ENCODE results near the gene TSPYL1.

DNA sequence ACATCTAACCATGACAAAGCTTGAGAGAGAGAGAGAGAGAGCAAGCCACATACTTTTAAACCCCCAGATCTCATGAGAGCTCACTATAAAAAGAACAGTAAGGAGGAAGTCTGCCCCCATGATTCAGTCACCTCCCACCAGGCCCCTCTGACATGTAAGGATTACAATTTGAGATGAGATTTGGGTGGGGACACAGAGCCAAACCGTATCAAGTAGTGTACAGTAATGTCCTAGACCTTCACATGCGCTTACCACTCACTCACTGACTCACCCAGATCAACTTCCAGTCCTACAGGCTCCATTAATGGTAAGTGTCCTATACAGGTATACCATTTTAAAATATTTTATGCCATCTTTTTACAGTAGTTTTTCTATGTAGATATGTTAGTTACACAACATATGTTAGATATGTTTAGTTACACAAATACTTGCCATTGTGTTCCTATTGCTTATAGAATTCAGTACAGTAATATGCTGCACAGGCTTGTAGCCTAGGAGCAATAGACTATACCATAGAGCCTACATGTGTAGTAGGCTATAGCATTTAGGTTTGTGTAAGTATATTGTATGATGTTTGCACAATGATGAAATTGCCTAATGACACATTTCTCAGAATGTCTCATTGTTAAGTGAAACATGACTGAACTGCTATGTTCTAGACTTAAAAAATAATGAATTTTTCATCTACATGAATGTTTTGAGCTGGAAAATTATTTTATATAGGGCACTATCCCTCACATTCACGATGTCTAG is 11.7 kb downstream of the TSPYL1 start:
- TF ChIP-seq, protein P1, sequence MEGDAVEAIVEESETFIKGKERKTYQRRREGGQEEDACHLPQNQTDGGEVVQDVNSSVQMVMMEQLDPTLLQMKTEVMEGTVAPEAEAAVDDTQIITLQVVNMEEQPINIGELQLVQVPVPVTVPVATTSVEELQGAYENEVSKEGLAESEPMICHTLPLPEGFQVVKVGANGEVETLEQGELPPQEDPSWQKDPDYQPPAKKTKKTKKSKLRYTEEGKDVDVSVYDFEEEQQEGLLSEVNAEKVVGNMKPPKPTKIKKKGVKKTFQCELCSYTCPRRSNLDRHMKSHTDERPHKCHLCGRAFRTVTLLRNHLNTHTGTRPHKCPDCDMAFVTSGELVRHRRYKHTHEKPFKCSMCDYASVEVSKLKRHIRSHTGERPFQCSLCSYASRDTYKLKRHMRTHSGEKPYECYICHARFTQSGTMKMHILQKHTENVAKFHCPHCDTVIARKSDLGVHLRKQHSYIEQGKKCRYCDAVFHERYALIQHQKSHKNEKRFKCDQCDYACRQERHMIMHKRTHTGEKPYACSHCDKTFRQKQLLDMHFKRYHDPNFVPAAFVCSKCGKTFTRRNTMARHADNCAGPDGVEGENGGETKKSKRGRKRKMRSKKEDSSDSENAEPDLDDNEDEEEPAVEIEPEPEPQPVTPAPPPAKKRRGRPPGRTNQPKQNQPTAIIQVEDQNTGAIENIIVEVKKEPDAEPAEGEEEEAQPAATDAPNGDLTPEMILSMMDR (IDR thresholded peaks at IDR 0.05) = no peak
- TF ChIP-seq SP1 (CRISPR knock-in tag; conservative IDR thresholded peaks at IDR 0.05) (no peak), MXD4 (CRISPR knock-in tag; IDR thresholded peaks at IDR 0.05; ENCODE audit: borderline replicate concordance) (no peak)
- TF ChIP-seq, protein P2, sequence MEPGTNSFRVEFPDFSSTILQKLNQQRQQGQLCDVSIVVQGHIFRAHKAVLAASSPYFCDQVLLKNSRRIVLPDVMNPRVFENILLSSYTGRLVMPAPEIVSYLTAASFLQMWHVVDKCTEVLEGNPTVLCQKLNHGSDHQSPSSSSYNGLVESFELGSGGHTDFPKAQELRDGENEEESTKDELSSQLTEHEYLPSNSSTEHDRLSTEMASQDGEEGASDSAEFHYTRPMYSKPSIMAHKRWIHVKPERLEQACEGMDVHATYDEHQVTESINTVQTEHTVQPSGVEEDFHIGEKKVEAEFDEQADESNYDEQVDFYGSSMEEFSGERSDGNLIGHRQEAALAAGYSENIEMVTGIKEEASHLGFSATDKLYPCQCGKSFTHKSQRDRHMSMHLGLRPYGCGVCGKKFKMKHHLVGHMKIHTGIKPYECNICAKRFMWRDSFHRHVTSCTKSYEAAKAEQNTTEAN (CRISPR knock-in tag; IDR thresholded peaks at IDR 0.05) = no peak
- TF ChIP-seq, protein P3, sequence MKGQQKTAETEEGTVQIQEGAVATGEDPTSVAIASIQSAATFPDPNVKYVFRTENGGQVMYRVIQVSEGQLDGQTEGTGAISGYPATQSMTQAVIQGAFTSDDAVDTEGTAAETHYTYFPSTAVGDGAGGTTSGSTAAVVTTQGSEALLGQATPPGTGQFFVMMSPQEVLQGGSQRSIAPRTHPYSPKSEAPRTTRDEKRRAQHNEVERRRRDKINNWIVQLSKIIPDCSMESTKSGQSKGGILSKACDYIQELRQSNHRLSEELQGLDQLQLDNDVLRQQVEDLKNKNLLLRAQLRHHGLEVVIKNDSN (CRISPR knock-in tag; IDR thresholded peaks at IDR 0.05) = no peak
